ENCODE results near the gene TSFM.

Gene TSFM

DNA sequence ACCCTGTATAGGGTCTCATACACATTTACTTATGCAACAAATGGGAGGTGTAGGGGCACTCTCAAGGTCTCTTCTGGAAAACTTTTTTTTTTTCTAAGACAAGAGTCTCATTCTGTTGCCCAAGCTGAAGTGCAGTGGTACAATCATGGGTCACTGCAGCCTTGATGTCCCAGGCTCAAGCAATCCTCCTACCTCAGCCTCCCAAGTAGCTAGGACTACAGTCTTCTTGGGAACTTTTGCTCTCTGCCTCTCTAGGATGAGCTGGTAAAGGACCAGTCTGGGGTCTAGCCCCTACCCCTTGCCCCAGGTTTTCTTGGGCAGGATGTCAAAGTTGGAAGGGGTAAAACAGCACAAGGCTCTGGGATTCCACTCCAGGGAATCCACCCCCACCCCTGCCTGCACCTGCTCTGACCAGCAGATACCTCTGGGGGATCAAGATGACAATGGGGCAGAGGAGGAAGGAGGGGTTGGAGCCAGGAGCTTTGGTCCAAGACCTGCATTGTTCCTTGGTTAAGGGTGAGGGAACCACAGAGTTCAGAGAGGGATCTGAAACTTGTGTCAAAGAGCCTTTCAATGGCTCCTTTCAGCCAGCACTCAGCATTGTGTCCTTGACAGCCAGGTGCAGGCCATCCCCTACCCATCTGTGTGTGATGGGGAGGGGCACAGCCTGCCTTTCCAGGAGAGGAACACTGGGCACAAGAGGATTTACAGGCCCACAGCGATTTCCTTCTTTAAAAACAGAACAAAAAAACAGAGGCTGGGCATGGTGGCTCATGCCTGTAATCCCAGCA, 51.7 kb downstream of the TSFM start:
- no peak for DNase-seq (ENCODE audit: low read depth in 2 of 2)

DNA sequence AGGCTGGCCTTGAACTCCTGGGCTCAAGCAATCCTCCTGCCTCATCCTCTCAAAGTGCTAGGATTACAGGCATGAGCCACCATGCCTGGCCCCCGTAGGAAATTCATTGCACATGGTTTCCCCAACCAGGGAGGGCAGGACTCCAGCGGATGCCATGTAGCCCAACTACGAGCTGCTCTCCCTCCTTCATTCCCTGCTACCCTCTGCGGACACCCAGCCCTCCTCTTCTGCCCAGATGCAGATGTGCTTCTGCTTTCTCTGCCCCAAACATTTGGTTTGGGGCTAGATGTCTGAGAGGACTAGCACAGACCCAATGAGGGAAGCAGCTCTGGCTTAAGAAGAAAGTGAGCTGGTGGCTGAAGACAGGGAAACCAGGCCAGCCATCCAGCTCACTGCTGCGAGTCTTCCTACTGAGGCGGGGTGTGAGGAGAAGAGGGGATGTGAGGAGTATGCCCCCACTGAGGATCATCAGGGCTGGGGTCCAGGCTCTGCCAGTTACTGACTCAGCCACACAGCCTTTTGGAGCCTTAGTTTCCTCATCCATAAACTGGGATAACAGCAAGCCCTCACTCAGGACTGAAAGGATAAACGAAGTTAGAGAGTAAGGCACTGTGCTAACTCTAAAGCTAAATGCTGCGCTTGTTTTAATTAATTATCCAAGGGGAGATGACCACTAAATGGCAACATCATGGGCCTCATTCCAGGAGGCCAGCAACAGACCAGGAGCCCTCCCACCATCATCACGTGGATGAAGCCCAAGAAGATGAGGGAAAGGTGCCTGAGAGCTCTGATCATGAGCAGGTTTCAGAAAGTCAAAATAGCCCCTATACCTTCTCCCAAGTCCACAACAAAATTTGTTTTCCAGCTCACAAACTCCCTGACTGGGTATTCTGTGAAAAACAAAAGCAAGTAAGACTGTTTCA, 53.0 kb downstream of the TSFM start:
- DNase-seq (ENCODE audit: low read depth in 2 of 2) = no peak

GRCh38 chr12:57836442-57837375, 54.1 kb downstream of the TSFM start:
- no peak for DNase-seq (ENCODE audit: low read depth in 2 of 2)

DNA sequence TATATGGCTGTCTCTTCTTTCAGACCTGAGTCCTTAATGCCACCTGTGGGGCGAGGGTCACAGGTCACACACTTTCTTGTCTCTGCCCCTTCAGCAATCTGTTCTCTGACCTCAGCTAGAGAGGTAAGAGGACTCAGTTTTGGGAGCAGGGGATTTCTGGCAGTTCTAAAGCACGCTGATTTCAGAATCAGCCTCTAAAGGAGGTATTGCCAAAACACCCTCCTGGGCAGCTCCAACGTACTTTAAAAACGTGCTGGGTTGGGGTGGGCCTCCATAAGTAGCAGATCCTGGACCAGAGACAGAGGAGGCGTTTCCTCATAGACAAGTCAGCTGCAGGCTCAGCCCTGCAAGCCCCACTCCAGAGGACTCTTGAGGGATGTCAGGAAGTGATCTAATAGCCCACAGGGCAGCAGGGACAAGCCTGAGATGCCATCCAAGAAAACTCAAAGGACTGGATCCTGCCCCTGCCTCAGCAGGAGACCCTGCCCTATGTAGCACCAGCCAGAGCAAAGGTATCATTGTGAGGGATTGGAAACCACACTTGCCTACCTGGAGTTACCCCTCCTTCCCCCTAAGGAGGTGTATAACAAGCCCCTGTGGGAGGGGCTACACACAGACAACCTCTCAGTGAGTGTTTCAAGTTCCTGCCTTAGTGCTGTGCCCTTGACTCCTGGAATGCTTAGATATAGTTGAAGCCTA, 55.4 kb downstream of the TSFM start:
- no peak for DNase-seq (ENCODE audit: low read depth in 2 of 2)

- DNase-seq (ENCODE audit: low read depth in 2 of 2) = no peak
Observed at GRCh38 chr12:57838594-57839302, 56.2 kb downstream of the TSFM start.

GRCh38 chr12:57839996-57840395, 57.4 kb downstream of the TSFM start:
- DNase-seq (ENCODE audit: low read depth in 2 of 2) = no peak

- no peak for DNase-seq (ENCODE audit: low read depth in 2 of 2)
Observed at GRCh38 chr12:57840726-57841125, 58.1 kb downstream of the TSFM start.

GRCh38 chr12:57841445-57841844, 58.9 kb downstream of the TSFM start:
- no peak for DNase-seq (ENCODE audit: low read depth in 2 of 2)

DNA sequence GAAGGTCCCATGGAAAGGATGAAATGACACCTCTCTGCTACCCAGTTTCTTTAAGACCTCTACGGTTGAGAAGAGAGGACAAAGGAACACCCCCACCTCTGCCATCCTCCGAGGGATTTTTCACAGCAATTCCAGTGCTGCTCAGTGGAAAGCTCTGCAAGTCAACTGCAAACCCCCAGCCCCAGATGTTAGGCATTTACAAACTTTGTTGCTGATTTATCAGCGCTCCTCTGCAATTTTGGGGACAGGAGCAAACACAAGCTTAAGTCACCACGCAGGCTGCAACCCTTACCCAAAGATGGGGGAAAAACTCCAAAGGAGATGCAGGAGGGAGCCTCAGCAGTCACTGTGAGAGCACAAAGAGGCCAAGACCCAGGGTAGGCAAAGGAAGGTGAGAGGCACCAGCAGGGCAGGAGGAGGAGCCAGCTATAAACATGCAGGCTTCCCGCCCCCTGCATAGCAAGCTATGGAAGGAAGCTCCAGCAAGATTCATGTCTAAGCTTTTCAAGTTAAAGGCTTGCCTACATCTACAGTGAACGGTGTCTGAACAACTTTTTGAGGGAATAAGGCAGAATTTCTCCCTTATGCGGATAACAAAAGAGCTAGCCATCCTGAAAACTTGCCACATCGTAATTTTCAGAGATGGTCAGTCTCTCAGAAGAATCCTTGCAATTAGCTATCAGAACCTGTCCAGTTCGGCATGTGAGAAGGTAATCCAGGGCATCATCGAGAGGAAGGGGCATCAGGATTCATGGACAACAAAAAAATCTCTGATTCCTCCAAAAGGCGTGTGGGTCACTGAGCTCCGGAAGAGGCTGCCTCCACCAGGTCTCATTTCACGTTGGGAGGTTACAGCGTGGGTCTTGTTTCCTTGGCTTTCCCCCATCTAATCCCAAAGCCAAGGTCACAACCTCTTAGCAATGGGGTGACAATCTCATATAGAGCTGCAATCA, 60.0 kb downstream of the TSFM start:
- no peak for DNase-seq (ENCODE audit: low read depth in 2 of 2)

DNA sequence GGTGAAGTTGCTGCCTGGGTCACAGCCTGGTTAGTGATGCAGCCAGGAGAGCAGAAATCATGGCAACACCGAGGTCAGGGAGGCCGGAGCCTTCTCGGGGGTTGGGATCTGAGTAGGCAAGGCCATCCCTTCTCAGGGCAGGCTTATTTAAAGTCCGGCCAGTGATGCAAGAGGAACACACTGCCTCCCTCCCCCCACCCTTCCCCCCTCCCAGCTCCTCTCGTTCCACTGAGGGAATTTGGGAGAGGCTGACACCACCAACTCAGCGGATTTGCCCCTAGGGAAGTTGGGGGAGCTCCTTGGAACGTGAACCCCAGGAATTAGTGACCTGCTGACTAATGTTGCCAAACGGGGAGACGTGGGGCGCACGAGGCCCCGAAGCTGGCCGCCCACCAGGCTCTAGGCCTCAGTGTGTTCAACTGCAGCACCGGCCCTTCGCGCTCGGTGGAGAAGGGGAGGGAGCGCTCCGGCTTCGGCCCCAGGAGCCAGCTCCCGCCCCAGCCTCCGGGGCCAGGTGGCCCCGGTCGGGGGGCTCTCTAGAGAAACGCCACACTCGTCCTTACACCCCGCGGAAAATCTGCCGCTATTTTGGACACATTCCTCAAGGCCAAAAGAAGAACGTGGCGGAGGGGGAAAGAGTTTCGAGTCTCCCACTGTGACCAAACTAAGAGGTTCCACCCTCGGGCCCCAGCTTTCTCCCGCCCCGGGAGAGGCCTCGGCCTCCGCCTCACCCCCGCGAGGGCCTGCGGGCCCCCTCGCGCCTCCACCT, 62.3 kb downstream of the TSFM start:
- DNase-seq (ENCODE audit: low read depth in 2 of 2) = peak in 1 of 2 donors; percentile 13

- peak in 1 of 2 donors; percentile 40 for DNase-seq (ENCODE audit: low read depth in 2 of 2)
Observed at GRCh38 chr12:57845478-57846284, 63.1 kb downstream of the TSFM start.

- no peak for DNase-seq (ENCODE audit: low read depth in 2 of 2)
Observed at GRCh38 chr12:57846285-57846576, 63.6 kb downstream of the TSFM start.

GRCh38 chr12:57846577-57847319, 64.2 kb downstream of the TSFM start, which contains the start of gene CTDSP2:
Gene CTDSP2 (minus strand): TSS chr12:57846729. CDS start chr12:57846435, 294 bp downstream.
- peak; percentile 75 to 78 for DNase-seq (ENCODE audit: low read depth in 2 of 2)

Measured in stimulated activated CD4-positive, alpha-beta T cell treated with anti-CD3 and anti-CD28 coated beads, Interleukin-1b, Interleukin-23, amount 100 ng/mL, for 1 hour (primary cell).